GM18873 (cell line): Measurements from ENCODE around the gene P2RY4.
"Not testable (repeated sequence)": the region's sequence is repeated elsewhere in the genome, so short reads cannot be mapped to it uniquely, and the experiment has no call there.

ENCODE experiments used
- ATAC-seq: cut with Tn5 transposase; IDR thresholded peaks from one replicate; pipeline ENCODE4 v1.9.1; 2021; ENCODE audit warnings: mild to moderate bottlenecking, moderate library complexity, moderate number of reproducible peaks; ENCODE audit not compliant: unreplicated experiment, low FRiP score

P2RY4 gene

GRCh38 chrX:70260104-70260503, at the start of gene P2RY4:
TSS of gene P2RY4 (minus strand) at chrX:70260204. CDS start at chrX:70259624, 580 bp downstream.
- no peak for ATAC-seq

GRCh38 chrX:70301716-70302115, 41.7 kb upstream of the P2RY4 start:
- ATAC-seq = no peak

- no peak for ATAC-seq
Measured at GRCh38 chrX:70293621-70294020, 33.6 kb upstream of the P2RY4 start.

- ATAC-seq = no peak
Measured at GRCh38 chrX:70292788-70293187, 32.8 kb upstream of the P2RY4 start.

GRCh38 chrX:70289793-70290770, 30.1 kb upstream of the P2RY4 start, which contains the start of the genes KIF4A and PDZD11:
TSS of gene KIF4A (plus strand) at chrX:70290104. CDS start at chrX:70290459, 355 bp downstream.
TSS of gene PDZD11 (minus strand) at chrX:70289927. CDS start at chrX:70289341, 586 bp downstream.
- ATAC-seq = peak; percentile 90

- no peak for ATAC-seq
Measured at GRCh38 chrX:70289168-70289792, 29.3 kb upstream of the P2RY4 start.

- no peak for ATAC-seq
Measured at GRCh38 chrX:70281951-70282350, 21.9 kb upstream of the P2RY4 start, which contains the start of gene RAB41. TSS of gene RAB41 (plus strand) at chrX:70282172. CDS start at chrX:70282218, 46 bp downstream.

GRCh38 chrX:70280573-70280972, 20.6 kb upstream of the P2RY4 start:
- ATAC-seq = no peak

- ATAC-seq = no peak
Measured at GRCh38 chrX:70279081-70279480, 19.1 kb upstream of the P2RY4 start.

- not testable (repeated sequence) for ATAC-seq
Measured at GRCh38 chrX:70274029-70274428, 14.0 kb upstream of the P2RY4 start.

- no peak for ATAC-seq
Measured at GRCh38 chrX:70268034-70268433, 8.0 kb upstream of the P2RY4 start, which contains the start of gene ARR3. TSS of gene ARR3 (plus strand) at chrX:70268334. CDS start at chrX:70269386, 1,052 bp downstream.

GRCh38 chrX:70264784-70265183, 4.8 kb upstream of the P2RY4 start:
- ATAC-seq = no peak

- ATAC-seq = no peak
Measured at GRCh38 chrX:70262952-70263567, 3.1 kb upstream of the P2RY4 start.

GRCh38 chrX:70257423-70258288, 2.3 kb downstream of the P2RY4 start:
- ATAC-seq = no peak

GRCh38 chrX:70255452-70255851, 4.6 kb downstream of the P2RY4 start:
- ATAC-seq = no peak

- no peak for ATAC-seq
Measured at GRCh38 chrX:70254909-70255308, 5.1 kb downstream of the P2RY4 start.

GRCh38 chrX:70254063-70254400, 6.0 kb downstream of the P2RY4 start:
- ATAC-seq = no peak

- no peak for ATAC-seq
Measured at GRCh38 chrX:70253377-70254062, 6.5 kb downstream of the P2RY4 start.

- no peak for ATAC-seq
Measured at GRCh38 chrX:70252491-70252890, 7.5 kb downstream of the P2RY4 start.
